ENCODE data around the gene ANKRD34A. TPM values are rescaled to one million over a fixed set of nuclear protein-coding genes. Genes with fewer than 3 reads are reported as not detected.

Gene ANKRD34A
- total RNA-seq, 1 experiment from 2014 or later: 0.19 TPM

DNA sequence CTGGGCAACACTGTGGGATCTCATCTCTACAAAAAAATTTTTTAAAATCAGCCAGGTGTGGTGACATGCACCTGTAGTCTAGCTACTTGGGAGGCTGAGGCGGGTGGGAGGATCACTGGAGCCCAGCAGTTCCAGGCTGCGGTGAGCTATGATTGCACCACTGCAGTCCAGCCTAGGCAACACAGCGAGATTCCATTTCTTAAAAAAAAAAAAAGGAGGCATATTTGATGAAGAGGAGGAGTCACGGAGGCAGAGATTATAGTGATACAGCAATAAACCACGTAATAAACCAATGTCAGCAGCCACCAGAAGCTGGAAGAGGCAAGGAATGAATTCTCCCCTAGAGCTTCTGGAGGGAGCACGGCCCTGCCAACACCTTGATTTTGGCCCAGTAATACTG, 10.5 kb downstream of the ANKRD34A start:
- Mint-ChIP-seq H3K9me3 (ENCODE audit: low read depth, unreplicated experiment) (no peaks in the 10 kb centered on the region), H3K4me3 (ENCODE audit: low read depth, unreplicated experiment) (no peak overlapping the region), H3K27ac (ENCODE audit: unreplicated experiment) (no peak overlapping the region), H3K4me1 (ENCODE audit: low read depth, unreplicated experiment) (peaks cover 19% of the 10 kb centered on the region), H3K27me3 (ENCODE audit: unreplicated experiment) (peaks cover 45% of the 10 kb centered on the region), H3K36me3 (ENCODE audit: insufficient read depth, unreplicated experiment) (peaks cover 14% of the 10 kb centered on the region)
- CTCF ChIA-PET: interaction anchor here (0.6 kb wide), 1 partner anchor 254 kb away, joined by 3 read pairs; no protein-coding TSS in a partner anchor
- BruUV-seq (replicated peaks): no TSS peak
- DNase-seq: no peak
- intact Hi-C loops (cut with micrococcal nuclease; ENCODE audit: unreplicated experiment): no loop called here
- TF ChIP-seq, protein P1, sequence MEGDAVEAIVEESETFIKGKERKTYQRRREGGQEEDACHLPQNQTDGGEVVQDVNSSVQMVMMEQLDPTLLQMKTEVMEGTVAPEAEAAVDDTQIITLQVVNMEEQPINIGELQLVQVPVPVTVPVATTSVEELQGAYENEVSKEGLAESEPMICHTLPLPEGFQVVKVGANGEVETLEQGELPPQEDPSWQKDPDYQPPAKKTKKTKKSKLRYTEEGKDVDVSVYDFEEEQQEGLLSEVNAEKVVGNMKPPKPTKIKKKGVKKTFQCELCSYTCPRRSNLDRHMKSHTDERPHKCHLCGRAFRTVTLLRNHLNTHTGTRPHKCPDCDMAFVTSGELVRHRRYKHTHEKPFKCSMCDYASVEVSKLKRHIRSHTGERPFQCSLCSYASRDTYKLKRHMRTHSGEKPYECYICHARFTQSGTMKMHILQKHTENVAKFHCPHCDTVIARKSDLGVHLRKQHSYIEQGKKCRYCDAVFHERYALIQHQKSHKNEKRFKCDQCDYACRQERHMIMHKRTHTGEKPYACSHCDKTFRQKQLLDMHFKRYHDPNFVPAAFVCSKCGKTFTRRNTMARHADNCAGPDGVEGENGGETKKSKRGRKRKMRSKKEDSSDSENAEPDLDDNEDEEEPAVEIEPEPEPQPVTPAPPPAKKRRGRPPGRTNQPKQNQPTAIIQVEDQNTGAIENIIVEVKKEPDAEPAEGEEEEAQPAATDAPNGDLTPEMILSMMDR (IDR thresholded peaks at IDR 0.05; ENCODE audit: unreplicated experiment): no peak

DNA sequence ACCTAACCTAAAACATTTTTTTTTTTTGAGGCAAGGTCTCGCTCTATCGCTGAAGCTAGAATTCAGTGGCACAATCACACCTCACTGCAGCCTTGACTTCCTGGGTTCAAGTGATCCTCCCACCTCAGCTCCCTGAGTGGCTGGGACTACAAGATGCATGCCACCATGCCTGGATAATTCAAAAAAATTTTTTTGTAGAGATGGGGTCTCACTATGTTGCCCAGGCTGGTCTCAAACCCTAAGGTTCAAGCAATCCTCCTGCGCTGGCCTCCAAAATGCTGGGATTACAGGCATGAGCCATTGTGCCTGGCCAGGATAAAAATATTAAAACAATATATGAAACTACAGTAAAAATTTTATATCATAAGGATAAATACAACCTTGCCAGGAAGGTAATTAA, 11.5 kb downstream of the ANKRD34A start:
- CTCF ChIA-PET: no interaction called here
- no TSS peak for BruUV-seq (replicated peaks)

DNA sequence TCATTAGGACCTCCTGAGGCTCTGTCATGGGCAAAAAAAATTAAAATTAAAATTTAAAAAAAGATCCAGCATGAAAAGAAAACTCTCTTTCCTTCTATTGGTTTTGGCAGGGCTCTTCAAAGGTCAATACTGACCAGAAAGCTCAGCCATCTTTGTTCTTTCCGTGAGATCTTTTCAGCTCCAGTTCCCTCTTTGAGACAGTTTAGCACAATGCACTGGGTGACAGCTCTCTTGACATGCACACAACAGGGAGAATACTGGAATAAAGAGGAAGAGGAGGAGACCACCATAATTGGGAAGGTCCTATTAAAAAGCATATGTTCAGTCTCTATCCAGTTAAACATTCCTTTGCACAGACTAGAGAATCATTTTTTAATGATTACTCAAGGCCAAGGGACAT, 12.8 kb downstream of the ANKRD34A start:
- Mint-ChIP-seq H3K27me3 (ENCODE audit: unreplicated experiment) (peaks cover 23% of the 10 kb centered on the region), H3K36me3 (ENCODE audit: insufficient read depth, unreplicated experiment) (no peaks in the 10 kb centered on the region), H3K9me3 (ENCODE audit: low read depth, unreplicated experiment) (no peaks in the 10 kb centered on the region), H3K4me1 (ENCODE audit: low read depth, unreplicated experiment) (no peaks in the 10 kb centered on the region), H3K27ac (ENCODE audit: unreplicated experiment) (no peak overlapping the region), H3K4me3 (ENCODE audit: low read depth, unreplicated experiment) (no peak overlapping the region)
- TF ChIP-seq, protein P1 (IDR thresholded peaks at IDR 0.05; ENCODE audit: unreplicated experiment): no peak
- no peak for DNase-seq
- no TSS peak for BruUV-seq (replicated peaks)
- CTCF ChIA-PET: no interaction called here
- intact Hi-C loops (cut with micrococcal nuclease; ENCODE audit: unreplicated experiment): no loop called here

More for the DNA sequence above, 11.5 kb downstream of the ANKRD34A start:
- intact Hi-C loops (cut with micrococcal nuclease; ENCODE audit: unreplicated experiment): no loop called here
- Mint-ChIP-seq H3K4me3 (ENCODE audit: low read depth, unreplicated experiment) (no peak overlapping the region), H3K27me3 (ENCODE audit: unreplicated experiment) (peaks cover 37% of the 10 kb centered on the region), H3K9me3 (ENCODE audit: low read depth, unreplicated experiment) (no peaks in the 10 kb centered on the region), H3K4me1 (ENCODE audit: low read depth, unreplicated experiment) (peaks cover 12% of the 10 kb centered on the region), H3K27ac (ENCODE audit: unreplicated experiment) (no peak overlapping the region), H3K36me3 (ENCODE audit: insufficient read depth, unreplicated experiment) (peaks cover 10% of the 10 kb centered on the region)
- DNase-seq: no peak
- TF ChIP-seq, protein P1 (IDR thresholded peaks at IDR 0.05; ENCODE audit: unreplicated experiment): no peak

DNA sequence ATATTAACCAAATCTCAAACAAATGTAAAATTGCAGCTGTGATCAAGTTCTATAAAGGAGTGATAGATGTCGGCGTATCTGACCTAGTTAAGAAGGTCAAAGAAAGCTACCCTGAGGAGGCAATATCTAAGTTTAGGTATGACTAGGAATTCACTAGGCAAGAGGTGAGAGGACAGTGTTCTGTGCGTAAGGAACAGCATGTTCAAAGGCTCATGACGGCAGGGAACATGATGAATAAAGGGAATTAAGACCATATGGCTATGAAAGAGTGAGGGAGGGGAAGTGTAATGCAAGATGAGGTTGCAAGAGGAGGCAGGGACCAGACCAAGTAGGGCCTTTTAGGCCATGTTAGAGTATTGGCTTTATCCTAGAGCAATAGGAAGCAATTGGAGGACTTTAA, 15.2 kb downstream of the ANKRD34A start:
- Mint-ChIP-seq H3K4me3 (ENCODE audit: low read depth, unreplicated experiment) (no peak overlapping the region), H3K27ac (ENCODE audit: unreplicated experiment) (no peak overlapping the region), H3K36me3 (ENCODE audit: insufficient read depth, unreplicated experiment) (no peaks in the 10 kb centered on the region), H3K9me3 (ENCODE audit: low read depth, unreplicated experiment) (no peaks in the 10 kb centered on the region), H3K4me1 (ENCODE audit: low read depth, unreplicated experiment) (no peaks in the 10 kb centered on the region), H3K27me3 (ENCODE audit: unreplicated experiment) (peaks cover 5% of the 10 kb centered on the region)
- CTCF ChIA-PET: no interaction called here
- intact Hi-C loops (cut with micrococcal nuclease; ENCODE audit: unreplicated experiment): no loop called here
- no peak for DNase-seq
- TF ChIP-seq, protein P1 (IDR thresholded peaks at IDR 0.05; ENCODE audit: unreplicated experiment): no peak
- BruUV-seq (replicated peaks): no TSS peak

All from Calu3 (cell line).